HL-60 (cell line): ENCODE measurements around the gene SLC25A21.

Experiments used
- CTCF ChIP-seq: IDR thresholded peaks from one replicate; pipeline ENCODE4 v1.5.1; 2011; ENCODE audit warnings: low read length, control low read depth, inconsistent platforms; ENCODE audit not compliant: insufficient read depth
- REST ChIP-seq: IDR thresholded peaks from 2 replicates; pipeline ENCODE4 v1.6.1; 2012; ENCODE audit warnings: low read depth; ENCODE audit not compliant: insufficient replicate concordance

- TF ChIP-seq CTCF, result no peak
- TF ChIP-seq REST, result no peak
Measured at GRCh38 chr14:36807727-36808126, 364.7 kb downstream of the SLC25A21 start.
